Sigmoid colon (tissue), 7 donors: ENCODE measurements around the gene POTEF. TPM values are rescaled to one million over a fixed set of nuclear protein-coding genes. Genes with fewer than 3 reads are reported as not detected.
"Not testable (repeated sequence)": the region's sequence is repeated elsewhere in the genome, so short reads cannot be mapped to it uniquely, and the experiment has no call there.

Experiments
- DNase-seq: peaks from one replicate; pipeline ENCODE4 v3.0.0-alpha.2; 2019
- H3K27ac ChIP-seq, 4 donors: fragments of 200-600 bp; sonication (generic); one replicate each; pipeline ENCODE4 v1.5.1; 2016 to 2019; ENCODE audit warnings: mild to moderate bottlenecking in 1 of 4
- H3K27me3 ChIP-seq, 3 donors: fragments of 200-600 bp; sonication (generic); one replicate each; pipeline ENCODE4 v1.5.1; 2019; ENCODE audit warnings: mild to moderate bottlenecking in 1 of 3
- H3K36me3 ChIP-seq, 4 donors: fragments of 200-600 bp; sonication (generic); one replicate each; pipeline ENCODE4 v1.5.1; 2016 to 2019
- H3K4me1 ChIP-seq, 4 donors: fragments of 200-600 bp; sonication (generic); one replicate each; pipeline ENCODE4 v1.5.1; 2017 to 2019
- H3K4me3 ChIP-seq, 4 donors: fragments of 200-600 bp; sonication (generic); one replicate each; pipeline ENCODE4 v1.5.1; 2017 to 2019; ENCODE audit warnings: mild to moderate bottlenecking in 2 of 4, moderate library complexity in 1 of 4
- H3K9me3 ChIP-seq, 4 donors: fragments of 200-600 bp in 3 of 4; sonication (generic) in 3 of 4; one replicate each; pipeline versions ENCODE4 v1.5.1 to v1.6.1; 2013 to 2019
- EP300 ChIP-seq, 4 donors: sonication (generic); formaldehyde crosslinking; IDR thresholded peaks; one replicate each; pipeline ENCODE4 v1.6.1; 2017; ENCODE audit warnings: antibody characterized with exemption in 4 of 4
- POLR2A ChIP-seq, 2 donors: fragments of 450-650 bp; IDR thresholded peaks; one replicate each; pipeline ENCODE4 v1.6.1; 2016; ENCODE audit warnings: antibody characterized with exemption in 2 of 2, mild to moderate bottlenecking in 2 of 2, moderate library complexity in 2 of 2
- POLR2AphosphoS5 ChIP-seq, 4 donors: sonication (generic); formaldehyde crosslinking; IDR thresholded peaks; one replicate each; pipeline ENCODE4 v1.6.1; 2017; ENCODE audit warnings: antibody characterized with exemption in 4 of 4
- WGBS, 2 donors: extraction: QIAGEN DNeasy Blood & Tissue Kit; methylation state at CpG; one replicate each; pipeline ENCODE4 v1.1.7; 2013; 5-methylcytosine and 5-hydroxymethylcytosine counted together
- intact Hi-C: fragments of 100-400 bp; cut with DNase I; formaldehyde crosslinking; loops from one replicate; pipeline ENCODE4 v1.15.1; 2023
- polyA plus RNA-seq, 3 donors: library from polyadenylated mRNA; stranded (reverse); fragments of 200-250 nt; gene quantifications; one replicate each; pipeline ENCODE4 v1.2.3, GENCODE V29; 2013
- total RNA-seq, 4 donors: library from RNA; depleted of rRNA; stranded (reverse); fragments of >200 nt; gene quantifications; one replicate each; pipeline ENCODE4 v1.1.0, GENCODE V29; 2016
- TF ChIP-seq, protein P1 (sequence below), 4 experiments: fragments of 450-650 bp in 3 of 4; fragments of 200-600 bp in 1 of 4; IDR thresholded peaks; one replicate each; pipeline ENCODE4 v1.5.1; 2016 to 2019; ENCODE audit warnings: antibody characterized with exemption in 4 of 4, mild to moderate bottlenecking in 3 of 4, moderate library complexity in 2 of 4
- donor health status: healthy with polysubstance abuse.
- donor health status: Bipolar disorder and iron deficiency.
- donor health status: healthy.

Gene POTEF
- total and polyA plus RNA-seq, 7 donors: not detected

GRCh38 chr2:130162968-130163367 is 33.9 kb upstream of the POTEF start:
- no peaks in the 10 kb centered on the region for H3K27me3 ChIP-seq
- H3K4me3 ChIP-seq: no peak overlapping the region
- peaks cover 0 to 81% (median 33%) of the 10 kb centered on the region in 4 donors for H3K36me3 ChIP-seq
- WGBS, 2 donors: 95% methylated on average over 9 of the region's 9 CpGs
- intact Hi-C loops: no loop called here
- H3K9me3 ChIP-seq: no peaks in the 10 kb centered on the region
- DNase-seq: no peak
- TF ChIP-seq POLR2A (IDR thresholded peaks at IDR 0.05) (no peak), EP300 (IDR thresholded peaks at IDR 0.05) (no peak), POLR2AphosphoS5 (IDR thresholded peaks at IDR 0.05) (no peak)
- TF ChIP-seq, protein P1, sequence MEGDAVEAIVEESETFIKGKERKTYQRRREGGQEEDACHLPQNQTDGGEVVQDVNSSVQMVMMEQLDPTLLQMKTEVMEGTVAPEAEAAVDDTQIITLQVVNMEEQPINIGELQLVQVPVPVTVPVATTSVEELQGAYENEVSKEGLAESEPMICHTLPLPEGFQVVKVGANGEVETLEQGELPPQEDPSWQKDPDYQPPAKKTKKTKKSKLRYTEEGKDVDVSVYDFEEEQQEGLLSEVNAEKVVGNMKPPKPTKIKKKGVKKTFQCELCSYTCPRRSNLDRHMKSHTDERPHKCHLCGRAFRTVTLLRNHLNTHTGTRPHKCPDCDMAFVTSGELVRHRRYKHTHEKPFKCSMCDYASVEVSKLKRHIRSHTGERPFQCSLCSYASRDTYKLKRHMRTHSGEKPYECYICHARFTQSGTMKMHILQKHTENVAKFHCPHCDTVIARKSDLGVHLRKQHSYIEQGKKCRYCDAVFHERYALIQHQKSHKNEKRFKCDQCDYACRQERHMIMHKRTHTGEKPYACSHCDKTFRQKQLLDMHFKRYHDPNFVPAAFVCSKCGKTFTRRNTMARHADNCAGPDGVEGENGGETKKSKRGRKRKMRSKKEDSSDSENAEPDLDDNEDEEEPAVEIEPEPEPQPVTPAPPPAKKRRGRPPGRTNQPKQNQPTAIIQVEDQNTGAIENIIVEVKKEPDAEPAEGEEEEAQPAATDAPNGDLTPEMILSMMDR (IDR thresholded peaks at IDR 0.05): no peak
- H3K4me1 ChIP-seq: no peaks in the 10 kb centered on the region
- no peak overlapping the region for H3K27ac ChIP-seq

GRCh38 chr2:130162486-130162885 is 33.5 kb upstream of the POTEF start:
- intact Hi-C loops, H3K4me1 ChIP-seq, H3K27ac ChIP-seq, H3K9me3 ChIP-seq, DNase-seq, H3K27me3 ChIP-seq, H3K4me3 ChIP-seq: not testable (repeated sequence)
- whole genome bisulfite sequencing, 2 donors: 95% methylated on average over 7 of the region's 7 CpGs
- H3K36me3 ChIP-seq: peaks cover 0 to 76% (median 30%) of the 10 kb centered on the region in 4 donors

DNA sequence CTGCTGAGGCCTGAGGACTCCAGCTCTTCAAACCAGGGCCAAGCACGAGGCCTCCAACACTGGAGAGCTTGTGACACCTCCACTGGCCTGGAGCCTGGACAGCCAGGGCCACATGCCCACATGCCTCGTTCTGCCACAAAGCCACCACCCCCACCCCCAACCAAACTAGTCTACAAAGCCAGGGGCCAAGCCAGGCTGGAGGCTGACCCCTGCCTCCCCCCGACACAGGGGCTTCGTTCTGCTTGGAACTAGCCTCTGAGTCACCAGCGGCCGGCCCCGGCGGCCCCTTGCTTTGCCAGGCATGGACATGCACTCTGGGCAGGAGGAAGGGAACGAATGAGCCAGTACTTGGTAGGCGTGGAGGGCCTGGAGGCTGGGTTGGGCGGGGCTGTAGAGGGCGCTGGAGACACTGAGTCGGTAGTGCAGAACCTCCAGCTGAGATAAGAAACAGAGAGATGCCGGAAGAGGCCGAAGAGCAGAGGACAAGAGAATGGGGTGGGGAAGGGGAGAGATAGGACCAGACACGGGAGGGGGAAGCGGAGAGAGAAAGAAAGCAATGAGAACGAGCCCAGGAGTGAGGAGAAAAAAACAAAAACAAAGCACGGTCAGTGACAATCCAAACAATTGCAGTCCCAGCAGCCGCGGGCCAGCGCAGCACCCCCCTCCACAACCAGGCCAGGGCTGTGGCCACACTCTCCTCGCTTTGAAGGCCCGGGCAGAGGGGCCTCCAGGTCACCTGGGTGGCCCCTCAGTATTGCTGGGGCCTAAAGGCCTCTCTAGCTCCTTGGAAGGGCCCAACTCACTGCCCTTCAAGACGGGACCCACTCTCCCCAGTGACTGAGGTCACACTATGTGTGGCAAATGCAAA is 32.0 kb upstream of the POTEF start:
- DNase-seq, H3K9me3 ChIP-seq, H3K4me1 ChIP-seq, H3K27ac ChIP-seq, intact Hi-C loops, H3K4me3 ChIP-seq, H3K27me3 ChIP-seq: not testable (repeated sequence)
- WGBS, 2 donors: 84 to 87% methylated on average over 25 of the region's 25 CpGs
- peaks cover 0 to 62% (median 19%) of the 10 kb centered on the region in 4 donors for H3K36me3 ChIP-seq

GRCh38 chr2:130160131-130160530 is 31.1 kb upstream of the POTEF start:
- H3K27ac ChIP-seq: no peak overlapping the region
- no peaks in the 10 kb centered on the region for H3K4me1 ChIP-seq
- peaks cover 0 to 53% (median 15%) of the 10 kb centered on the region in 4 donors for H3K36me3 ChIP-seq
- intact Hi-C loops: no loop called here
- TF ChIP-seq, protein P1 (IDR thresholded peaks at IDR 0.05): no peak
- TF ChIP-seq POLR2AphosphoS5 (IDR thresholded peaks at IDR 0.05): no peak
- no peak for TF ChIP-seq POLR2A (IDR thresholded peaks at IDR 0.05)
- TF ChIP-seq EP300 (IDR thresholded peaks at IDR 0.05): no peak
- whole genome bisulfite sequencing, 2 donors: 94 to 97% methylated on average over 6 of the region's 6 CpGs
- H3K27me3 ChIP-seq: no peaks in the 10 kb centered on the region
- no peak overlapping the region for H3K4me3 ChIP-seq
- no peak for DNase-seq
- H3K9me3 ChIP-seq: no peaks in the 10 kb centered on the region

DNA sequence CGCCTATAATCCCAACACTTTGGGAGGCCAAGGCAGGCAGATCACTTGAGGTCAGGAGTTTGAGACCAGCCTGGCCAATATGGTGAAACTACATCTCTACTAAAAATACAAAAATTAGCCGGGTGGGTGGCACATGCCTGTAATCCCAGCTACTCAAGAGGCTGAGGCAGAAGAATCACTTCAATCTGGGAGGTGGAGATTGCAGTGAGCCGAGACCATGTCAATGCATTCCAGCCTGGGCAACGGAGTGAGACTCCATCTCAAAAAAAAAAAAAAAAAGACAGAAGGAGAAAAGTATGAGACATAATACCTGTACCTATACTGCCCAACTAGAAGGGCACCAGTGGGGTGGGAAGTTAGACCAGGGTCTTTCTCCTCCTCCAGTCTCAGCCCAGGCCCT is 30.4 kb upstream of the POTEF start:
- H3K4me1 ChIP-seq, intact Hi-C loops, H3K9me3 ChIP-seq, H3K4me3 ChIP-seq, DNase-seq, H3K27me3 ChIP-seq, H3K27ac ChIP-seq: not testable (repeated sequence)
- H3K36me3 ChIP-seq: peaks cover 0 to 53% (median 15%) of the 10 kb centered on the region in 4 donors
- WGBS, 2 donors: 93 to 95% methylated on average over 4 of the region's 4 CpGs

DNA sequence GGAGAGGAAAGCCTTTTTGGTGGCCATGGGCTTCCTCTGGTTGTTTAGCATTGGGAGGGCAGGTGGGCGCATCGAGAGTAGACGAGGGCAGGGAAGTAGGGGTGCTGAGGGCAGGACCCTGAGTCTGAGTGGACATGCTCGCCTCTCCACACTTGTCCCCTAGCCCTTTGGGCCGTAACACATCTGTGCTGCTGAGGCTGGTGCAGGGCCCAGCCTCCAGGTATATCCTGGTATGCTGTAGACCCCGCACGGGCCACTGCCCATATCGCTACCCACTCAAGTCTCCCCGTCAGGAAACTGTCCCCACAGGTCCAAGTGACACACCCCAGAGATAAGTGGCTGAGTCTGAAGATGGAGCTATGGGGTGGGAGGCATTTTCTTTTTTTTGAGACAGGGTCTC is 29.6 kb upstream of the POTEF start:
- H3K4me3 ChIP-seq: no peak overlapping the region
- no peak for DNase-seq
- no peaks in the 10 kb centered on the region for H3K4me1 ChIP-seq
- TF ChIP-seq POLR2AphosphoS5 (IDR thresholded peaks at IDR 0.05) (no peak), POLR2A (IDR thresholded peaks at IDR 0.05) (no peak), EP300 (IDR thresholded peaks at IDR 0.05) (no peak)
- TF ChIP-seq, protein P1 (IDR thresholded peaks at IDR 0.05): no peak
- H3K27me3 ChIP-seq: no peaks in the 10 kb centered on the region
- H3K36me3 ChIP-seq: peaks cover 0 to 53% (median 12%) of the 10 kb centered on the region in 4 donors
- no peaks in the 10 kb centered on the region for H3K9me3 ChIP-seq
- no peak overlapping the region for H3K27ac ChIP-seq
- intact Hi-C loops: no loop called here
- 92 to 95% methylated on average over 9 of the region's 9 CpGs for WGBS, 2 donors

- intact Hi-C loops, DNase-seq, H3K27me3 ChIP-seq, H3K4me3 ChIP-seq, H3K9me3 ChIP-seq, H3K4me1 ChIP-seq, H3K27ac ChIP-seq: not testable (repeated sequence)
- H3K36me3 ChIP-seq: peaks cover 0 to 51% (median 12%) of the 10 kb centered on the region in 4 donors
- WGBS, 2 donors: 62 to 76% methylated on average over 13 of the region's 13 CpGs
Observed at GRCh38 chr2:130157825-130158514, 28.9 kb upstream of the POTEF start.

DNA sequence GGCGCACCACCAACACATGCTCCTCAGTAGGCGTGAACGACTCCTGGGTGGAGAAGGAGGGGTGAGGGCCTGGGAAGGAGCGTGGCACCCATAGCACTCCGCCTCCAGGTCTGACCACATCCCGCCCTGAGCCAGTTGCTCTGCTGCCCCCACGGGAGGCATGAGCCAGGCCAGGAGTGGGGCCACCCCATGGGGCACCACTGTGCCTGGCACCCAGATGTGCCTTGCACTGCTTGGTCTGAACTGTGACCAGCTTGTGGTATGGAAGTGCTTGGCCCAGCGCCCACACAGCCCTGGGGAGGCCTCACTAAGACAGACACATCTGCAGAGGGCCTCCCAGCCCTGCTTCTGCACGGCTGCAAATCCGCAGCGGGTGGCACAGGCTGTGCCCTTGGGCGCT is 28.3 kb upstream of the POTEF start:
- DNase-seq, H3K27me3 ChIP-seq, intact Hi-C loops, H3K9me3 ChIP-seq, H3K4me1 ChIP-seq, H3K4me3 ChIP-seq, H3K27ac ChIP-seq: not testable (repeated sequence)
- 71 to 82% methylated on average over 11 of the region's 12 CpGs for WGBS, 2 donors
- peaks cover 0 to 51% (median 13%) of the 10 kb centered on the region in 4 donors for H3K36me3 ChIP-seq
